ENCODE measurements around the gene CAMK1D. TPM values are rescaled to one million over a fixed set of nuclear protein-coding genes. Genes with fewer than 3 reads are reported as not detected.

The CAMK1D gene
- total RNA-seq, 1 experiment from 2014 or later: 6.3 TPM

DNA sequence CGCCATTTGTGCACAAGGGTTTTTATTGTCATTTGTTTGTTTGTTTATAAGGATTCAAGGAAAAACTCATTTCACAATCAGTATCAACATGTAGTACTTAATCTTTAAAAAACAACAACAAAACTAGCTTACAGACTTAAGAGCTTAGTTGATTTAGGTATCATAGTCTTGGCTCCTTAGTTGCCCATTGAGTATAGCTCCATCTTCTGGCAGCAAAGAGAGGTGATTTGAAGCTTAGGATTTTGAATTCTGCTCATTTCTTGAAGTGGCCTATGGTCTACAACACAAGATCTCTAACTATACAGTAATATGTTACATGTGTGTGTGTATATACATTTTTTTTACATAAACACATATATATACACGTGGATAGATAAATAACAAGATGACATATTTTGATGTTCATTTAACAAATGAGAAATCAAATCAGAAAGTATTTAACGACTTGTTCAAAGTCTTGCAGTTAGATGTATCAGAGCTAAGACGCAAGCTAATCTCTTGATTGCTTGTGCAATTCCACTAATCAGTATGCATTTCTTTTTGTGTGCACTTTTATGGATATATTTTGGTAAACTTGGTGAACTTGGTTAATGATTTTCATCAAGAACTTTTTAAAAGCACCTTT, 307.3 kb downstream of the CAMK1D start:
- Histone ChIP-seq H3K14ac (ENCODE audit: insufficient read depth, low read length) (no peak overlapping the region), H3K23me2 (ENCODE audit: insufficient read length, low read depth, low read length, poor library complexity, severe bottlenecking) (no peaks in the 10 kb centered on the region), H2BK120ac (ENCODE audit: low read depth, low read length, poor library complexity, severe bottlenecking) (no peak overlapping the region), H3T11ph (ENCODE audit: low read length) (no peak overlapping the region), H3K79me2 (ENCODE audit: insufficient read depth, low read length) (no peaks in the 10 kb centered on the region), H3K4me1 (ENCODE audit: insufficient read depth, low read length) (no peaks in the 10 kb centered on the region), H3K9me3 (ENCODE audit: control insufficient read depth, low read depth, low read length) (no peaks in the 10 kb centered on the region), H3K18ac (ENCODE audit: insufficient read length, low read depth, low read length) (no peak overlapping the region), H2AK5ac (ENCODE audit: insufficient read length, low read length) (no peak overlapping the region), H2BK15ac (ENCODE audit: low read depth, low read length) (no peak overlapping the region), H2AFZ (ENCODE audit: low read length) (no peak overlapping the region), H3K23ac (ENCODE audit: insufficient read length, low read depth, low read length) (no peak overlapping the region), H4K8ac (replicated peaks; ENCODE audit: insufficient read length, low read depth, low read length) (no peak overlapping the region), H3K79me1 (ENCODE audit: insufficient read depth, low read depth, low read length, poor library complexity, severe bottlenecking) (no peaks in the 10 kb centered on the region), H4K91ac (ENCODE audit: insufficient read length, low read depth, low read length) (no peak overlapping the region), H3K9ac (ENCODE audit: extremely low read depth, insufficient read length, low read length) (no peak overlapping the region), H3K27me3 (ENCODE audit: insufficient read depth, low read length) (no peaks in the 10 kb centered on the region), H3K4me2 (ENCODE audit: insufficient read depth, insufficient read length, low read length) (no peak overlapping the region), H3K4ac (ENCODE audit: low read depth, low read length) (no peak overlapping the region), H4K5ac (ENCODE audit: insufficient read length, low read depth, low read length) (no peak overlapping the region), H2BK12ac (ENCODE audit: insufficient read length, low read depth, low read length) (no peak overlapping the region), H2BK20ac (ENCODE audit: low read depth, low read length, poor library complexity, severe bottlenecking) (no peak overlapping the region), H4K20me1 (ENCODE audit: control insufficient read depth, insufficient read depth, insufficient read length) (no peaks in the 10 kb centered on the region), H2BK5ac (ENCODE audit: insufficient read length, low read length) (no peak overlapping the region), H3K27ac (ENCODE audit: insufficient read length, low read depth, low read length) (no peak overlapping the region), H3K56ac (ENCODE audit: insufficient read length, low read depth, low read length) (no peak overlapping the region)
- Mint-ChIP-seq H3K27me3 (ENCODE audit: low read depth) (no peaks in the 10 kb centered on the region), H3K4me3 (no peak overlapping the region), H3K4me1 (no peaks in the 10 kb centered on the region), H3K27ac (no peak overlapping the region), H3K36me3 (ENCODE audit: insufficient read depth in 1 of 3, low read depth in 3 of 3) (no peaks in the 10 kb centered on the region; a peak in 1 of 7 replicates), H3K9me3 (no peaks in the 10 kb centered on the region; a peak in 1 of 5 replicates)
- WGBS (ENCODE audit: extremely low coverage, insufficient read length, low lambda C conversion rate): no CpG with 5 or more reads among the region's 4 CpGs
- TF ChIP-seq, protein P1, sequence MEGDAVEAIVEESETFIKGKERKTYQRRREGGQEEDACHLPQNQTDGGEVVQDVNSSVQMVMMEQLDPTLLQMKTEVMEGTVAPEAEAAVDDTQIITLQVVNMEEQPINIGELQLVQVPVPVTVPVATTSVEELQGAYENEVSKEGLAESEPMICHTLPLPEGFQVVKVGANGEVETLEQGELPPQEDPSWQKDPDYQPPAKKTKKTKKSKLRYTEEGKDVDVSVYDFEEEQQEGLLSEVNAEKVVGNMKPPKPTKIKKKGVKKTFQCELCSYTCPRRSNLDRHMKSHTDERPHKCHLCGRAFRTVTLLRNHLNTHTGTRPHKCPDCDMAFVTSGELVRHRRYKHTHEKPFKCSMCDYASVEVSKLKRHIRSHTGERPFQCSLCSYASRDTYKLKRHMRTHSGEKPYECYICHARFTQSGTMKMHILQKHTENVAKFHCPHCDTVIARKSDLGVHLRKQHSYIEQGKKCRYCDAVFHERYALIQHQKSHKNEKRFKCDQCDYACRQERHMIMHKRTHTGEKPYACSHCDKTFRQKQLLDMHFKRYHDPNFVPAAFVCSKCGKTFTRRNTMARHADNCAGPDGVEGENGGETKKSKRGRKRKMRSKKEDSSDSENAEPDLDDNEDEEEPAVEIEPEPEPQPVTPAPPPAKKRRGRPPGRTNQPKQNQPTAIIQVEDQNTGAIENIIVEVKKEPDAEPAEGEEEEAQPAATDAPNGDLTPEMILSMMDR (conservative IDR thresholded peaks at IDR 0.05): peak; percentile 93
- DNase-seq: no peak

Measured in H9 (cell line).